Stomach (tissue), 9 donors: ENCODE measurements around the gene CEACAM16. TPM values are rescaled to one million over a fixed set of nuclear protein-coding genes. Genes with fewer than 3 reads are reported as not detected.

ENCODE experiments used
- DNase-seq, 2 donors: peaks; one replicate each; pipeline versions ENCODE4 v3.0.0 to v3.0.0-alpha.2; 2013 to 2019
- H3K27ac ChIP-seq, 5 donors: fragments of 200-600 bp in 4 of 5; sonication (generic) in 4 of 5; one replicate each; pipeline ENCODE4 v1.5.1; 2013 to 2019; ENCODE audit warnings: mild to moderate bottlenecking in 1 of 5, moderate library complexity in 1 of 5
- H3K27me3 ChIP-seq, 3 donors: fragments of 200-600 bp; sonication (generic); one replicate each; pipeline ENCODE4 v1.5.1; 2017 to 2019; ENCODE audit warnings: mixed run types in 1 of 3
- H3K36me3 ChIP-seq, 4 donors: fragments of 200-600 bp; sonication (generic); 1 replicate in 3 of 4; 2 replicates in 1 of 4; pipeline ENCODE4 v1.5.1; 2016 to 2019
- H3K4me1 ChIP-seq, 4 donors: fragments of 200-600 bp; sonication (generic); one replicate each; pipeline ENCODE4 v1.5.1; 2016 to 2019
- H3K4me3 ChIP-seq, 4 donors: fragments of 200-600 bp; sonication (generic) in 3 of 4; one replicate each; pipeline ENCODE4 v1.5.1; 2016 to 2019; ENCODE audit warnings: mild to moderate bottlenecking in 1 of 4
- H3K9me3 ChIP-seq, 4 donors: fragments of 200-600 bp; sonication (generic); one replicate each; pipeline ENCODE4 v1.5.1; 2016 to 2019
- CTCF ChIP-seq, 7 experiments: fragments of 450-650 bp in 4 of 7; fragments of 200-600 bp in 3 of 7; sonication (generic) in 3 of 7; IDR thresholded peaks; one replicate each; pipeline ENCODE4 v1.5.1; 2016 to 2019; ENCODE audit warnings: antibody characterized with exemption in 7 of 7, control low read depth in 2 of 7, mild to moderate bottlenecking in 1 of 7
- EP300 ChIP-seq: sonication (generic); formaldehyde crosslinking; IDR thresholded peaks from one replicate; pipeline ENCODE4 v1.6.1; 2017; ENCODE audit warnings: antibody characterized with exemption
- POLR2A ChIP-seq, 4 donors: fragments of 450-650 bp; IDR thresholded peaks; one replicate each; pipeline ENCODE4 v1.6.1; 2016; ENCODE audit warnings: antibody characterized with exemption in 4 of 4, control low read depth in 2 of 4, mild to moderate bottlenecking in 1 of 4, moderate library complexity in 1 of 4
- POLR2AphosphoS5 ChIP-seq, 3 donors: sonication (generic); formaldehyde crosslinking; IDR thresholded peaks; one replicate each; pipeline ENCODE4 v1.6.1; 2016; ENCODE audit warnings: antibody characterized with exemption in 3 of 3
- WGBS, 5 donors: extraction: QIAGEN DNeasy Blood & Tissue Kit in 3 of 5; methylation state at CpG; one replicate each; pipeline versions ENCODE4 v1.1.5 to v1.1.7; 2013 to 2018; 5-methylcytosine and 5-hydroxymethylcytosine counted together
- intact Hi-C: fragments of 100-400 bp; cut with DNase I; formaldehyde crosslinking; loops from one replicate; pipeline ENCODE4 v1.15.1; 2023; ENCODE audit warnings: low total_unique reads
- polyA plus RNA-seq, 3 donors: library from polyadenylated mRNA; stranded (reverse); fragments of 200-250 nt; gene quantifications; one replicate each; pipeline ENCODE4 v1.2.3, GENCODE V29; 2013
- total RNA-seq, 5 donors: library from RNA; depleted of rRNA; stranded (reverse); fragments of >200 nt; gene quantifications; one replicate each; pipeline versions ENCODE4 v1.1.0 to v1.2.3, GENCODE V29; 2014 to 2016
- donor health status: healthy with polysubstance abuse.
- donor health status: Bipolar disorder and iron deficiency.
- donor health status: healthy.

The CEACAM16 gene
- total and polyA plus RNA-seq, 8 donors = not detected

- Histone ChIP-seq H3K36me3 (no peaks in the 10 kb centered on the region), H3K27ac (no peak overlapping the region), H3K4me3 (no peak overlapping the region), H3K27me3 (peaks cover 0 to 13% (median 0%) of the 10 kb centered on the region in 3 donors), H3K4me1 (peaks cover 0 to 7% (median 0%) of the 10 kb centered on the region in 4 donors), H3K9me3 (no peaks in the 10 kb centered on the region)
- TF ChIP-seq EP300 = no peak
- no peak for TF ChIP-seq CTCF (IDR thresholded peaks at IDR 0.05)
- TF ChIP-seq POLR2A (IDR thresholded peaks at IDR 0.05) = no peak
- no peak for TF ChIP-seq POLR2AphosphoS5 (IDR thresholded peaks at IDR 0.05)
- intact Hi-C loops = no loop called here
- no peak for DNase-seq
- WGBS, 5 donors = 85 to 93% (median 90%) methylated on average over 13 to 17 of the region's 17 CpGs
Observed at GRCh38 chr19:44702551-44703176, 3.7 kb downstream of the CEACAM16 start.

GRCh38 chr19:44703336-44704078, 4.6 kb downstream of the CEACAM16 start:
- no peak for TF ChIP-seq EP300
- Histone ChIP-seq H3K4me1 (peaks cover 0 to 7% (median 0%) of the 10 kb centered on the region in 4 donors), H3K27ac (no peak overlapping the region), H3K27me3 (peaks cover 0 to 7% (median 0%) of the 10 kb centered on the region in 3 donors), H3K4me3 (no peak overlapping the region), H3K36me3 (no peaks in the 10 kb centered on the region), H3K9me3 (no peaks in the 10 kb centered on the region)
- 91 to 95% (median 93%) methylated on average over 14 to 28 of the region's 28 CpGs for WGBS, 5 donors
- intact Hi-C loops = no loop called here
- DNase-seq = no peak

GRCh38 chr19:44704982-44705381, 6.0 kb downstream of the CEACAM16 start:
- intact Hi-C loops = no loop called here
- Histone ChIP-seq H3K27me3 (no peaks in the 10 kb centered on the region), H3K9me3 (no peaks in the 10 kb centered on the region), H3K4me3 (no peak overlapping the region), H3K36me3 (no peaks in the 10 kb centered on the region), H3K27ac (no peak overlapping the region), H3K4me1 (peaks cover 0 to 7% (median 0%) of the 10 kb centered on the region in 4 donors)
- TF ChIP-seq CTCF (IDR thresholded peaks at IDR 0.05) (no peak), POLR2A (IDR thresholded peaks at IDR 0.05) (no peak), EP300 (no peak), POLR2AphosphoS5 (IDR thresholded peaks at IDR 0.05) (no peak)
- no peak for DNase-seq
- WGBS, 5 donors = 84 to 98% (median 97%) methylated on average over 1 of the region's 1 CpG

- TF ChIP-seq EP300 (no peak), POLR2A (IDR thresholded peaks at IDR 0.05) (no peak), POLR2AphosphoS5 (IDR thresholded peaks at IDR 0.05) (no peak), CTCF (IDR thresholded peaks at IDR 0.05) (no peak)
- Histone ChIP-seq H3K4me1 (peaks cover 0 to 6% (median 0%) of the 10 kb centered on the region in 4 donors), H3K27ac (no peak overlapping the region), H3K9me3 (no peaks in the 10 kb centered on the region), H3K27me3 (no peaks in the 10 kb centered on the region), H3K36me3 (no peaks in the 10 kb centered on the region), H3K4me3 (no peak overlapping the region)
- DNase-seq = no peak
- 89 to 97% (median 92%) methylated on average over 9 to 12 of the region's 12 CpGs for WGBS, 5 donors
- intact Hi-C loops = no loop called here
Observed at GRCh38 chr19:44705502-44706010, 6.6 kb downstream of the CEACAM16 start.
